ENCODE results near the gene STPG1. TPM values are rescaled to one million over a fixed set of nuclear protein-coding genes. Genes with fewer than 3 reads are reported as not detected.

The STPG1 gene
- total and polyA plus RNA-seq, 2 of the 13 experiments (the other 11 are each of a cell fraction or from before 2014, with no cell fraction given), result 3.4 to 4.3 TPM

DNA sequence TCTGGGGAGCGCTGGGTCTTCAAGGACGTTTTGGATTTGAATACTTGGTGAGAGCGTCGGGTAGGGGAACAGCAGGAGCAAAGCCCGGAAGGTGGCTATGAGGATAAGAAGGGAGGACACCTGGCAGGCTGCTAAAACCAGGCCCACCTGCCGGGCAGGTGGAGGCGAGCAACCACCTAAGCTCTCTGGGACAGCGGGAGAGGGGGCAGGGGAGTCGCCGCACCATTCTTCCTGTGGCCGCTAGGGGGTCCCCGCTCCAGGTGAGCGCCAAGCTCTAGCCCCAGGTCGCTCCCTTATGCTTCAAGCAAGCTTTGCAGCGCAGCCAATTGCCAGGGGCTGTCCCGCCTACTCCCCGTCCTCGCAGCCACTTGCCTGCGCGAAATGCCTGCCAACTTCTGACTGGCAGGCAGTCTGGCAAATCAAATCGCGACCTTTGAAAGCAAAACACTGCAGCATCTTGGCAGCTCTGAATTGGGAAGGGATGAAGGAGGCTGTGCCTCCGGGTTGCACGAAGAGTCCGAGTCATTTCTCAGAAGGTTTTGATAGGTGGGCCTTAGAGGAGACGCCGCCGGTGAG is 1.8 kb upstream of the STPG1 start, which contains the start of gene NIPAL3 (continued):
- TF ChIP-seq, protein P1, sequence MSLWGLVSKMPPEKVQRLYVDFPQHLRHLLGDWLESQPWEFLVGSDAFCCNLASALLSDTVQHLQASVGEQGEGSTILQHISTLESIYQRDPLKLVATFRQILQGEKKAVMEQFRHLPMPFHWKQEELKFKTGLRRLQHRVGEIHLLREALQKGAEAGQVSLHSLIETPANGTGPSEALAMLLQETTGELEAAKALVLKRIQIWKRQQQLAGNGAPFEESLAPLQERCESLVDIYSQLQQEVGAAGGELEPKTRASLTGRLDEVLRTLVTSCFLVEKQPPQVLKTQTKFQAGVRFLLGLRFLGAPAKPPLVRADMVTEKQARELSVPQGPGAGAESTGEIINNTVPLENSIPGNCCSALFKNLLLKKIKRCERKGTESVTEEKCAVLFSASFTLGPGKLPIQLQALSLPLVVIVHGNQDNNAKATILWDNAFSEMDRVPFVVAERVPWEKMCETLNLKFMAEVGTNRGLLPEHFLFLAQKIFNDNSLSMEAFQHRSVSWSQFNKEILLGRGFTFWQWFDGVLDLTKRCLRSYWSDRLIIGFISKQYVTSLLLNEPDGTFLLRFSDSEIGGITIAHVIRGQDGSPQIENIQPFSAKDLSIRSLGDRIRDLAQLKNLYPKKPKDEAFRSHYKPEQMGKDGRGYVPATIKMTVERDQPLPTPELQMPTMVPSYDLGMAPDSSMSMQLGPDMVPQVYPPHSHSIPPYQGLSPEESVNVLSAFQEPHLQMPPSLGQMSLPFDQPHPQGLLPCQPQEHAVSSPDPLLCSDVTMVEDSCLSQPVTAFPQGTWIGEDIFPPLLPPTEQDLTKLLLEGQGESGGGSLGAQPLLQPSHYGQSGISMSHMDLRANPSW (CRISPR knock-in tag; IDR thresholded peaks at IDR 0.05; ENCODE audit: borderline replicate concordance), result no peak
- TF ChIP-seq RELA (CRISPR knock-in tag; IDR thresholded peaks at IDR 0.05) (no peak), ZNF713 (CRISPR knock-in tag; IDR thresholded peaks at IDR 0.05) (no peak), NCOA1 (CRISPR knock-in tag; IDR thresholded peaks at IDR 0.05) (no peak), HES4 (CRISPR knock-in tag; IDR thresholded peaks at IDR 0.05; ENCODE audit: borderline replicate concordance) (no peak), CAMTA2 (CRISPR knock-in tag; IDR thresholded peaks at IDR 0.05; ENCODE audit: borderline replicate concordance) (no peak), ZNF720 (CRISPR knock-in tag; IDR thresholded peaks at IDR 0.05) (0 out of 2 replicates have a peak, but pooled peaks have one; percentile 29), ARNTL (CRISPR knock-in tag; IDR thresholded peaks at IDR 0.05) (no peak), MBNL3 (CRISPR knock-in tag; conservative IDR thresholded peaks at IDR 0.05) (no peak), ZFP36L1 (CRISPR knock-in tag; IDR thresholded peaks at IDR 0.05) (no peak), ZNF850 (CRISPR knock-in tag; conservative IDR thresholded peaks at IDR 0.05) (no peak), KDM3A (CRISPR knock-in tag; IDR thresholded peaks at IDR 0.05; ENCODE audit: low read depth) (peak; percentile 72; the same call in 1 of the 2 replicates), MYC (CRISPR knock-in tag; IDR thresholded peaks at IDR 0.05; ENCODE audit: borderline replicate concordance) (peak; percentile 39; the same call in 1 of the 2 replicates), ARNT (IDR thresholded peaks at IDR 0.05) (no peak), SNAI1 (CRISPR knock-in tag; IDR thresholded peaks at IDR 0.05; ENCODE audit: borderline replicate concordance) (no peak), ZNF781 (CRISPR knock-in tag; IDR thresholded peaks at IDR 0.05; ENCODE audit: borderline replicate concordance, not compliant biosample characterization) (no peak), MIER3 (CRISPR knock-in tag; IDR thresholded peaks at IDR 0.05; ENCODE audit: borderline replicate concordance) (no peak)
- TF ChIP-seq, protein P2, sequence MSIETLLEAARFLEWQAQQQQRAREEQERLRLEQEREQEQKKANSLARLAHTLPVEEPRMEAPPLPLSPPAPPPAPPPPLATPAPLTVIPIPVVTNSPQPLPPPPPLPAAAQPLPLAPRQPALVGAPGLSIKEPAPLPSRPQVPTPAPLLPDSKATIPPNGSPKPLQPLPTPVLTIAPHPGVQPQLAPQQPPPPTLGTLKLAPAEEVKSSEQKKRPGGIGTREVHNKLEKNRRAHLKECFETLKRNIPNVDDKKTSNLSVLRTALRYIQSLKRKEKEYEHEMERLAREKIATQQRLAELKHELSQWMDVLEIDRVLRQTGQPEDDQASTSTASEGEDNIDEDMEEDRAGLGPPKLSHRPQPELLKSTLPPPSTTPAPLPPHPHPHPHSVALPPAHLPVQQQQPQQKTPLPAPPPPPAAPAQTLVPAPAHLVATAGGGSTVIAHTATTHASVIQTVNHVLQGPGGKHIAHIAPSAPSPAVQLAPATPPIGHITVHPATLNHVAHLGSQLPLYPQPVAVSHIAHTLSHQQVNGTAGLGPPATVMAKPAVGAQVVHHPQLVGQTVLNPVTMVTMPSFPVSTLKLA (IDR thresholded peaks at IDR 0.05), result no peak
- TF ChIP-seq, protein P3, sequence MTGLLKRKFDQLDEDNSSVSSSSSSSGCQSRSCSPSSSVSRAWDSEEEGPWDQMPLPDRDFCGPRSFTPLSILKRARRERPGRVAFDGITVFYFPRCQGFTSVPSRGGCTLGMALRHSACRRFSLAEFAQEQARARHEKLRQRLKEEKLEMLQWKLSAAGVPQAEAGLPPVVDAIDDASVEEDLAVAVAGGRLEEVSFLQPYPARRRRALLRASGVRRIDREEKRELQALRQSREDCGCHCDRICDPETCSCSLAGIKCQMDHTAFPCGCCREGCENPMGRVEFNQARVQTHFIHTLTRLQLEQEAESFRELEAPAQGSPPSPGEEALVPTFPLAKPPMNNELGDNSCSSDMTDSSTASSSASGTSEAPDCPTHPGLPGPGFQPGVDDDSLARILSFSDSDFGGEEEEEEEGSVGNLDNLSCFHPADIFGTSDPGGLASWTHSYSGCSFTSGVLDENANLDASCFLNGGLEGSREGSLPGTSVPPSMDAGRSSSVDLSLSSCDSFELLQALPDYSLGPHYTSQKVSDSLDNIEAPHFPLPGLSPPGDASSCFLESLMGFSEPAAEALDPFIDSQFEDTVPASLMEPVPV (CRISPR knock-in tag; IDR thresholded peaks at IDR 0.05), result no peak
- TF ChIP-seq, protein P4, sequence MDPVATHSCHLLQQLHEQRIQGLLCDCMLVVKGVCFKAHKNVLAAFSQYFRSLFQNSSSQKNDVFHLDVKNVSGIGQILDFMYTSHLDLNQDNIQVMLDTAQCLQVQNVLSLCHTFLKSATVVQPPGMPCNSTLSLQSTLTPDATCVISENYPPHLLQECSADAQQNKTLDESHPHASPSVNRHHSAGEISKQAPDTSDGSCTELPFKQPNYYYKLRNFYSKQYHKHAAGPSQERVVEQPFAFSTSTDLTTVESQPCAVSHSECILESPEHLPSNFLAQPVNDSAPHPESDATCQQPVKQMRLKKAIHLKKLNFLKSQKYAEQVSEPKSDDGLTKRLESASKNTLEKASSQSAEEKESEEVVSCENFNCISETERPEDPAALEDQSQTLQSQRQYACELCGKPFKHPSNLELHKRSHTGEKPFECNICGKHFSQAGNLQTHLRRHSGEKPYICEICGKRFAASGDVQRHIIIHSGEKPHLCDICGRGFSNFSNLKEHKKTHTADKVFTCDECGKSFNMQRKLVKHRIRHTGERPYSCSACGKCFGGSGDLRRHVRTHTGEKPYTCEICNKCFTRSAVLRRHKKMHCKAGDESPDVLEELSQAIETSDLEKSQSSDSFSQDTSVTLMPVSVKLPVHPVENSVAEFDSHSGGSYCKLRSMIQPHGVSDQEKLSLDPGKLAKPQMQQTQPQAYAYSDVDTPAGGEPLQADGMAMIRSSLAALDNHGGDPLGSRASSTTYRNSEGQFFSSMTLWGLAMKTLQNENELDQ (CRISPR knock-in tag; IDR thresholded peaks at IDR 0.05; ENCODE audit: borderline replicate concordance), result no peak
- TF ChIP-seq, protein P5, sequence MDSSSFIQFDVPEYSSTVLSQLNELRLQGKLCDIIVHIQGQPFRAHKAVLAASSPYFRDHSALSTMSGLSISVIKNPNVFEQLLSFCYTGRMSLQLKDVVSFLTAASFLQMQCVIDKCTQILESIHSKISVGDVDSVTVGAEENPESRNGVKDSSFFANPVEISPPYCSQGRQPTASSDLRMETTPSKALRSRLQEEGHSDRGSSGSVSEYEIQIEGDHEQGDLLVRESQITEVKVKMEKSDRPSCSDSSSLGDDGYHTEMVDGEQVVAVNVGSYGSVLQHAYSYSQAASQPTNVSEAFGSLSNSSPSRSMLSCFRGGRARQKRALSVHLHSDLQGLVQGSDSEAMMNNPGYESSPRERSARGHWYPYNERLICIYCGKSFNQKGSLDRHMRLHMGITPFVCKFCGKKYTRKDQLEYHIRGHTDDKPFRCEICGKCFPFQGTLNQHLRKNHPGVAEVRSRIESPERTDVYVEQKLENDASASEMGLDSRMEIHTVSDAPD (CRISPR knock-in tag; IDR thresholded peaks at IDR 0.05), result no peak

Measured in HepG2 (cell line).